Activated naive CD8-positive, alpha-beta T cell treated with anti-CD3 and anti-CD28 coated beads for 36 hours (primary cell): Measurements from ENCODE around the gene BCAS3. TPM values are rescaled to one million over a fixed set of nuclear protein-coding genes. Genes with fewer than 3 reads are reported as not detected.

ENCODE experiments used
- DNase-seq: peaks from one replicate; pipeline ENCODE4 v3.0.0; 2021
- H3K27ac Mint-ChIP-seq: one replicate; pipeline ENCODE4 v1.8.0; 2022; ENCODE audit warnings: mild to moderate bottlenecking, moderate library complexity, mixed read lengths
- H3K27me3 Mint-ChIP-seq: one replicate; pipeline ENCODE4 v1.8.0; 2022; ENCODE audit warnings: mild to moderate bottlenecking, mixed read lengths
- H3K36me3 Mint-ChIP-seq: one replicate; pipeline ENCODE4 v1.8.0; 2021; ENCODE audit warnings: mild to moderate bottlenecking, mixed read lengths
- H3K4me1 Mint-ChIP-seq: one replicate; pipeline ENCODE4 v1.8.0; 2021; ENCODE audit warnings: mixed read lengths
- H3K4me3 Mint-ChIP-seq: one replicate; pipeline ENCODE4 v1.8.0; 2022; ENCODE audit warnings: mild to moderate bottlenecking, moderate library complexity, mixed read lengths
- H3K9me3 Mint-ChIP-seq: one replicate; pipeline ENCODE4 v1.8.0; 2022; ENCODE audit warnings: mixed read lengths
- total RNA-seq, 2 experiments: library from RNA; stranded (reverse); gene quantifications; one replicate each; pipeline ENCODE4 v1.2.3, GENCODE V29; 2021

Gene BCAS3
- total RNA-seq, 2 experiments from 2014 or later: 4.9 to 7.0 TPM

DNA sequence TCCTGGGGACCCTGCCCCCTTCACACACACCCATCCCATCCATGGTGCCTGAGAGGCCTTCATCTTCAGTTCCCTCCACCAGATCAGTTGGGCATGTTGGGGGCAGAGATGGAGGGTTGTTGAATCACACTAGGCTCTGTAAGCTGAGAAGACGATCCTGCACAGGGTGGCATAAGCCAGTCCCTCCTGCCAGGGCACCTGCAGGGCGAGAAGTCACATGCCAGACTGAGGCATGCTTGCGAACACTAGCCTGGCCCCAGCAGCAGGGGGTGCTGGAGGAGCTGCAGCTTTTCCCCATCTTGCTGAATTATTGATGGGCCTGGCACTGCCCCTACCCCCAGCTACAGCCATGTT is 715.9 kb downstream of the BCAS3 start:
- Mint-ChIP-seq H3K36me3 (no peaks in the 10 kb centered on the region), H3K27me3 (peaks cover 35% of the 10 kb centered on the region), H3K4me3 (no peak overlapping the region), H3K9me3 (no peaks in the 10 kb centered on the region), H3K4me1 (peaks cover 7% of the 10 kb centered on the region), H3K27ac (no peak overlapping the region)
- DNase-seq: no peak

DNA sequence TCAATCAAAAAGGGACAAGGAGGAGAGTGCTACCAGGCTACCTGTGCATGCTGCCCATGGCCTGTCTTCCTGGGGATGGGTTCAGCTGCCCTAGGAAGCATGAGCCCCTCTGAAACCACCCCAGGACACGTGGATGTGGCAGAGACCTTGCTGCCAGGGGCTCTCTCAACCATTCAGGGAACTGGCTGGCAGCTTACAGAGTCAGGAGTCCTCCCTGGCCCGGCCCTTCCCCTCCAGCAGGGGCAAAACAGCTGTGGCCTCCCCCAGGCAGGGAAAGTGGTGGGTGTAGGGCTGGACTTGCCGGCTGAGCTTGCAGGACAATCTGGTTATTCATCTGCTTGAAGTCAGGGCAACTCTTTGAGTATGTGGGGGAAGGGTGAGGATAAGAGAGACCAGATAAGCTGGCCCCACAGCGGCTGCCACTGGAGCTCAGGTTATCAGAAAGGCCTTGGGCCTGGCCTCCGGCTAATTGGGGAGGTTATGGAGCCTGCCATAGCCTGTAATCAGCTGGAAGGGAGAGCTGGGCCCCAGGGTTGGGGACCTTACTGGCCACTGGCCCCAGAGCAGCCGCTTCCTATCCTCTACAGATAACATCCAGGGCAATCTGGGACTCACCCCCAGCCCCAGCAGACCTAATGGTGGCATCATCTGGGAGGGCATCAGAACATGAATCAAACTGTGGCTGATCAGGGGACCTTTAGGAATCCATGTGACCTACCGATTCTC is 716.4 kb downstream of the BCAS3 start:
- DNase-seq: no peak
- Mint-ChIP-seq H3K27ac (no peak overlapping the region), H3K4me1 (peaks cover 9% of the 10 kb centered on the region), H3K27me3 (peaks cover 37% of the 10 kb centered on the region), H3K4me3 (no peak overlapping the region), H3K36me3 (no peaks in the 10 kb centered on the region), H3K9me3 (no peaks in the 10 kb centered on the region)

DNA sequence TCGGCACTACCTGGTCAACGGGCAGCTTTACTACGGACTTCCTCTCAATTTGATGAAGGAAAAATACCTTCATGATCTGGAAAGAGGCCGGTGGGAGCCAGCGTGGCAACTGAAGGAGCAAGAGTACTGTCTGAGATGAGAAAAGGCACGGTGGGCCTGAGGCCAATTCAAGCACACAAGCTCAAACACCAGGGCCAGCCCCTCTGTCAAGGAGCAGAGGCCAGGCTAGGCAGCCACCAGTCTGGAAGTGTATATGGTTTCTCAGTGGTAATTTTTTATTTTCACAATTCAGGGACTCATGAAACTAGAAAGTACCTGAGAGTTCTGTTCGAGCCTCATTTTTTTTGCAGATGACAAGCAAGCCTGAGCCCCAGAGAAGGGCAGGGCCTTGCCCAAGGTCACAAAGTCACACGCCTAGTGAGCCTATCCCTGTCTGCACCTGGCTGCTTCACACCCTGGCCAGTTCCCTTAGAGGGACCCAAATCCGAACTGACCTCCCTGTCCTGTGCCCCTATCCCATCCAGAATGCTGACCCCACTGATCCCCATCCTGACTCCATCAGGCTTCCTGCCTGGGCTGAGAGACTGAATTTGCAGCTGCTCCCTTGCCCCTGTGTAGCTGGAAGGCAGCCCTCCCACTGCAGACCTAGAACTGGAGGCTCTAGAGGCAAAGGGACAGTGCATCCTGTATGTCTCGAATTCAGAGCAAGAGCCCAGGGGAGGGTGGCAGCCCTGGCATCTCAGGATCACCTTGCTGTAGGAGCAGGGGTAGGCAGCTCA is 717.2 kb downstream of the BCAS3 start:
- no peak for DNase-seq
- Mint-ChIP-seq H3K36me3 (no peaks in the 10 kb centered on the region), H3K9me3 (no peaks in the 10 kb centered on the region), H3K4me1 (peaks cover 9% of the 10 kb centered on the region), H3K27me3 (peaks cover 37% of the 10 kb centered on the region), H3K27ac (no peak overlapping the region), H3K4me3 (no peak overlapping the region)

DNA sequence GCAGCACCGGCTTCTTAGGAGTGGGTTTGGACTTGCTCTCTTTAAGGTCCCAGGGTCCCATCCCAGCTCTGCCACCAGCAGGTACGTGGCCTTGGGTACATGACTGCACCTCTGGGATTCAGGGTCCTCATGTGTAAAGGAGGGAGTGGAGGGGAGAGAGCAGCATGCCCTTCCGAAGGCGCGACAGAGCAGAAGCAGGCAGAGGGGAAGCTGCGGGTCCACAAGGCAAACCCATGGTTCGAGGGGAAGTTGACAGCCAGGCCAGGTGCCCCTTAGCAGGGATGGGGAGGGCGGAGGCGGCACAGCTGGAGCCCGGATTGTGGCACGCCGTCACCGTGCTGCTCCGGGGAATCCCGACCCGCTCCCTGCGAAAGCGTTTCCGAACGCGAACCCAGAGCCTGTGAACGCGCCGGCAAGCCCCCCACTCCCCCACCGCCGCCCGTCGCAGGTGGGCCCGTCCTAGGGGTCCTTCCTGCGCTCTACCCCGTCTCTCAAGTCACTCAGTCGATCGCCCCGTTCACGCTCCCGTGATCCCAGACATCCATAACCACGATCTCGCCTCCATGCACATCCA is 717.8 kb downstream of the BCAS3 start:
- H3K27me3 Mint-ChIP-seq: peaks cover 40% of the 10 kb centered on the region
- H3K4me3 Mint-ChIP-seq: no peak overlapping the region
- no peaks in the 10 kb centered on the region for H3K36me3 Mint-ChIP-seq
- H3K4me1 Mint-ChIP-seq: peaks cover 9% of the 10 kb centered on the region
- DNase-seq: no peak
- no peak overlapping the region for H3K27ac Mint-ChIP-seq
- H3K9me3 Mint-ChIP-seq: no peaks in the 10 kb centered on the region

DNA sequence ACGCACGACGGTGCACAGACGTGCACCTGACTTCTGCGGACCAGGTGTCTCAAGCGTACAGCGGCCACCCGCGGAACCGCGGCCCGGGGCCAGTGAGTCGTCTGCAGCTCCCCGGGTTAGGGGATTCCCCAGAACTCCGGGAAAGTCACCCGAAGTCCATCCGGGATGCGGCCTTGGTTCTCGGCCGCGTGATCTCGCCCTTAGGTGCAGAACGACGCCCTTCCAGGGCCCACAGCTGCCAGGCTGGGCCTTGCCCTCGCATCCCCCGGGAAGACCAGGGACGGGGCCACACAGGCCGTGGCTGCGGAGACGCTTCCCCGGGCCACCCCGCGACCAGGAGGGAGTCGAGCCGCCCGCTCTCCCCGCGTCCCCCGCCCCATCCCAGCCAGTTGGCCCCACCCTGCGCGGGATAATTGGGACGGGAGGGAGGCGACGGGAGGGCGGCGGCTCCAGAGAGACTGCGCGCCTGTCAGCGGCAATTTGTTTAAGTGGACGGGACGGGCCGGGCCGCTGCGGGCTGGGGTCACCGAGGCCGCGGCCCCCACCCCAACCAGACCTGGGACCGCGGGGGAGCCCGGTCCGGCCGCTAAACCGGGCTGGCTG is 718.4 kb downstream of the BCAS3 start:
- H3K27ac Mint-ChIP-seq: no peak overlapping the region
- no peak overlapping the region for H3K4me3 Mint-ChIP-seq
- H3K9me3 Mint-ChIP-seq: no peaks in the 10 kb centered on the region
- no peaks in the 10 kb centered on the region for H3K36me3 Mint-ChIP-seq
- DNase-seq: no peak
- peaks cover 45% of the 10 kb centered on the region for H3K27me3 Mint-ChIP-seq
- H3K4me1 Mint-ChIP-seq: peaks cover 9% of the 10 kb centered on the region

DNA sequence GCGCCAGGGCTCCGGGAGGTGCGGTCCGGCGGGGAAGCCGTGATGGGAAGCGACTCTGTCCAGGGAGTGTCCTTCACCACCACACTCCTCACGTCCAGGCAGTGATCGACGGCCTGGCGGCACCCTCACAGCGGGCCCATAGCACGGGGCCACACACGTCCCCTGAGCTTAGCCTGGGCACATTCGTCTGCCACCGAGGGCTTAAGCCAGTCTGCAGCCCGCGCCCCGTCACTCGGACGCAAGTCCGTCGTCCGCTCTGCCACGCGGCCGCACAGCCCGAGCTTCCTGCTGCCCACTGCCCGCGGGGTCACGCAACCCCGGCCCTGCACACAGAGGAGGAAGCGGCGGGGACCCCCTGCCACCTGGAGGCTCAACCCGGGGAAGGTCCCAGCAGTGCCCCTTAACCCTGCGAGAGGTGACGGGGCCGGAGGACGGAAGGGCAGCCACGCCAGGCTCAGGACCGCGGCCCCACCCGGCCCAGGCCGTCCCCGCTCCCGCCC is 719.0 kb downstream of the BCAS3 start:
- Mint-ChIP-seq H3K27me3 (peaks cover 51% of the 10 kb centered on the region), H3K4me3 (no peak overlapping the region), H3K36me3 (no peaks in the 10 kb centered on the region), H3K27ac (no peak overlapping the region), H3K4me1 (peaks cover 12% of the 10 kb centered on the region), H3K9me3 (no peaks in the 10 kb centered on the region)
- no peak for DNase-seq

DNA sequence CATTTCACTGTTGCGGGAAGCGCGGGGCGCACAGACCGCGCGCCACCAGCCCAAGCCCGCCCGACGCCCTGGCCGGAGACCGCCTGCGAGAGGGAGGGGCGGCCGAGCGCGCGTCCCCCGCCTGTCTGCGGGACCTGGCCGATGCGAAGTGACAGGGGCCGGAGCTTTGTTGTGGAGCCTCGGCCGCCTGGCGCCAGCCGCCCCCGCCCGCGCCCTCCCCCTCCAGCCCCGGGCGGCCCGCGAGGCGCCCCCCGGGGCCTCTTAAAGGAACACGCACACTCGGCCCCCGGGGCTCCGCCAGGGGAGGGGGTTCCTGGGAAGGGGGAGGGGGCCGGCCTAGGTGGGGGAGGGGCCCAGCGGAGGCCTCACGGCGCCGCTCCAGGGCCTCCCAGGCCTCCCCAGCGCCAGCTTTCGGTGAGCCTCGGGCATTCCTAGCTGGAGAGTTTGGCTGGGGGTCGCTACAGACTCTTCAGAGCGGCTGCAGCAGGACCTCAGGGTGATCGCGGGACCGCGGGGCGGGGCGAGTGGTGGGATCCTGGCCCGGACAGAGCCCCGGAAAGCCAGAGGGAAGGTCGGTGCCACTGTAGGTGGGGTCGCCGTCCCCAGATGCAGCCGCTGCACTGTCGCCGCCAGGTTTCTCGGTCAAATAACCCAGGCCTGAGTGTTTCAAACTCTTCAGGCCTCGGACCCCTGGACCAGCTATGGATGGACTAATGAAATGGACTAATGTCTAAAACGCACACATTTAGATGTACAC is 719.6 kb downstream of the BCAS3 start:
- DNase-seq: no peak
- Mint-ChIP-seq H3K27ac (no peak overlapping the region), H3K27me3 (peaks cover 57% of the 10 kb centered on the region)

DNA sequence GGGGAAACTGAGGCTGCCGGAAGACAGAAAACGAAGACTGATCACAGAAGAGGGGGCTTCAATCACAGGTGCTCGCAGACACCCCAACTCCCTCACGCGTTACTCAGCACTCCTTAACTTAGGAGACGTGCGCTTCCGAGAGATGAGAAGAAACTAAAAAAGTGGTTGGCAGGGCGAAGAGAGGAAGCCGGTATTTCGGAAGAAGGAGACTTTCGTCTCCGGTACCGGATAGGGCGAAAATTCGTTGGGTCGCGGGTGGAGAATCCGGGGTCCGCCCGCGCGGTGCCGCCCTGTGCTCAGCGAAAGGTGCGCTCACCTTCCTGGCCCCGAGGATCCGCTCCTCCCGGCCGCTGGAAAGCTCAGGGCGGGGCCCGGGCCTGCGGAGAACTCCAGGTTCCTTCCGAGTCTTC is 721.1 kb downstream of the BCAS3 start:
- H3K4me1 Mint-ChIP-seq: peaks cover 27% of the 10 kb centered on the region
- no peak overlapping the region for H3K27ac Mint-ChIP-seq
- H3K9me3 Mint-ChIP-seq: no peaks in the 10 kb centered on the region

More for the DNA sequence above, 719.6 kb downstream of the BCAS3 start:
- Mint-ChIP-seq H3K36me3 (no peaks in the 10 kb centered on the region), H3K4me1 (peaks cover 12% of the 10 kb centered on the region), H3K9me3 (no peaks in the 10 kb centered on the region), H3K4me3 (no peak overlapping the region)

DNA sequence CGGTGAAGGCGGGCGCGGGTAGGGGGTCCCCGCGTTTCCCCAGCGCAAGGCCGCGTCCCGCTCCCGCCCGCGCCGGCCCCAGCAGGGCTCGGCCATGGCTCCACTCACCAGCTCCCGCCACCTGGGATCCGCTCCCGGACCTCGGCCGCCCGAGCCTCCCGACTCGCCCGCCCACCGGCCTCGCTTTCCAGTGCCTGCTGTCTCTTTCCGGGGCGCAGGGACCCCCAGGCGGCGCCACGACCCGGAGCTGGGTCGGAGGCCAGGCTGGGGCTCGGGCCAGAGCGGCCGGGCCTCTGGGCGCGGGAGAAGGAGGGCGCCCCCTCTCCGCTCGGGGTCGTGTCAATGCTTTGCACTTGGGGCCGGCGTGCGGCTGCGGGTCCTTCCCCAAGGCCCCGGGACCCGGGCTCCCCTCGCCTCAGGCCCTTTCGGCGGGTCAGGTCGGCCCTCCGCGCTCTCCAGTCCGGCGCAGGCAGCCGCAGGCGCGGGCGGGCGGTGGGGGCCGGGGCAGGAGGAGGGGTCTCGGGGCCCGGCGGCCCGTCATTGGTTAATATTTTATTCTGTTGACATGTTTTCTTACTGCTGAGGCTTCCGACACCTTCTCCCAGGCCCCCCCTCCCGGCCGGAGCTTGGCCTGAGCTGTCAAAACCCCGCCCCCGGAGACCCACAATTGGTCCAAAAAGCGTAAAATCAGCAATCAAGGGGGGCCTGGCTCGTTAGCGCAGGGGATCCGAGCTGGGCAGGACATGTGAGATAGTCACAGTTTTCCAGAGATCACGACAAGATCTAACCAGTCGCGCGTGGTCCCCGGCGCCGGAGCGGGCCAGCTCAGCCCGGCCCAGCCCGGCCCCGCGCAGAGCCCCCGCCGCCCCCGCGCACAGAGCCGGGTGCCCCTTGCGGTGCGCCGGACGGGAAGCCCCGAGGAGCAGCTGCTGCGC is 721.7 kb downstream of the BCAS3 start, which contains the start of gene TBX2:
Gene TBX2 (plus strand): TSS at position 713 of the 935 bp plus-strand sequence. CDS start 334 bp downstream, outside the sequence.
- Mint-ChIP-seq H3K27me3 (peaks cover 78% of the 10 kb centered on the region), H3K4me3 (peak within 1 kb of the TSS; percentile 63), H3K9me3 (no peaks in the 10 kb centered on the region), H3K36me3 (no peaks in the 10 kb centered on the region), H3K27ac (no peak within 1 kb of the TSS), H3K4me1 (peaks cover 28% of the 10 kb centered on the region)
- no peak for DNase-seq

More for the DNA sequence above, 721.1 kb downstream of the BCAS3 start:
- Mint-ChIP-seq H3K36me3 (no peaks in the 10 kb centered on the region), H3K4me3 (peak overlapping the region; percentile 63), H3K27me3 (peaks cover 72% of the 10 kb centered on the region)
- no peak for DNase-seq

DNA sequence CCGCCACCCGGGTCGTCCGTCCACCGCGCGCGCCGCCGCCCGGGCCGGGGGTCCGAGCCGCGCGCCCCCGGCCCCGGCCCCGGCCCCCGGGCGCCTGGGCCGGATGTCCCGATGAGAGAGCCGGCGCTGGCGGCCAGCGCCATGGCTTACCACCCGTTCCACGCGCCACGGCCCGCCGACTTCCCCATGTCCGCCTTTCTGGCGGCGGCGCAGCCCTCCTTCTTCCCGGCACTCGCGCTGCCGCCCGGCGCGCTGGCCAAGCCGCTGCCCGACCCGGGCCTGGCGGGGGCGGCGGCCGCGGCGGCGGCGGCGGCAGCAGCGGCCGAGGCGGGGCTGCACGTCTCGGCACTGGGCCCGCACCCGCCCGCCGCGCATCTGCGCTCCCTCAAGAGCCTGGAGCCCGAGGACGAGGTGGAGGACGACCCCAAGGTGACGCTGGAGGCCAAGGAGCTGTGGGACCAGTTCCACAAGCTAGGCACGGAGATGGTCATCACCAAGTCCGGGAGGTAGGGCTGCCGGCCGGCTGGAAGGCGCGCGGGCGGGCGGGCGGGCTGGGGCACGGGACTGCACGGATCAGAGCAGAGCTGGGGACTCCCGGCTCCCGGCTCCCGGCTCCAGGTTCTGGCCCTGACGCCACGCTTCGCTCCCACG is 722.5 kb downstream of the BCAS3 start:
- Mint-ChIP-seq H3K4me3 (peak overlapping the region; percentile 56), H3K27ac (no peak overlapping the region), H3K36me3 (no peaks in the 10 kb centered on the region), H3K27me3 (peaks cover 78% of the 10 kb centered on the region), H3K9me3 (no peaks in the 10 kb centered on the region), H3K4me1 (peaks cover 28% of the 10 kb centered on the region)
- no peak for DNase-seq

DNA sequence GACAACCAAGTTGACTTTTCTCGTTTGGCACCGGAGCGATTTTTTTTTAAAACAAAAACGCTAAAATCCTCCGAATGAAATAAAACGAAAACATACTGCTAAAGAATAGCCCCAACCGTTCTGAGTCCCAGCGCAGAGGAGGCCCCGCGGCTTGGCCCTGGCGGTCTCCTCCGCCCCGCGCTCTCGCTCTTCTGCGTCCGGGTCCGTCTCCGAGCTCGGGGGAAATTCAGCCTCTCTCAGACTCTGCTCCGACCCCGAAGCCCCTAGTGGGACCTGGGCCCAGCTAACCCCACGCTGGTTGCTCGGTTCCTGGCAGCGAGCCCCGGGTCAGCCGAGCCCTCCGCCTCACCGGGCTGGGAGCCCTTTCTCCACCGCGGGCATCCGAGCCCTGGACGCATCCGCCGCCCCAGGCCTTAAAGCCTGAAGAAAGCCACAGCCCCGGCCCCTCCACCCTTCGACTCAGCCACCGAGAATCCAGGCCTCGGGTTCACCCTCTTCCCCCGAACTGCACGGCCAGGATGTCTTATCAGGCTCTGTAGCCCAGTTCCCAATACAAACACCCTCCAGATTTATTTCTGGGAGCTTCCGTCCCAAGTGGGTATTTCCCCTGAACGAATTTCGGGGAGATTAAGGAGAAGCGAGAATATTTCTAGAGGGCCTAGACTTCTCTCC is 723.2 kb downstream of the BCAS3 start:
- no peaks in the 10 kb centered on the region for H3K36me3 Mint-ChIP-seq
- H3K4me1 Mint-ChIP-seq: peaks cover 28% of the 10 kb centered on the region
- DNase-seq: no peak
- H3K4me3 Mint-ChIP-seq: peak overlapping the region; percentile 56
- H3K27ac Mint-ChIP-seq: no peak overlapping the region
- no peaks in the 10 kb centered on the region for H3K9me3 Mint-ChIP-seq
- peaks cover 72% of the 10 kb centered on the region for H3K27me3 Mint-ChIP-seq

DNA sequence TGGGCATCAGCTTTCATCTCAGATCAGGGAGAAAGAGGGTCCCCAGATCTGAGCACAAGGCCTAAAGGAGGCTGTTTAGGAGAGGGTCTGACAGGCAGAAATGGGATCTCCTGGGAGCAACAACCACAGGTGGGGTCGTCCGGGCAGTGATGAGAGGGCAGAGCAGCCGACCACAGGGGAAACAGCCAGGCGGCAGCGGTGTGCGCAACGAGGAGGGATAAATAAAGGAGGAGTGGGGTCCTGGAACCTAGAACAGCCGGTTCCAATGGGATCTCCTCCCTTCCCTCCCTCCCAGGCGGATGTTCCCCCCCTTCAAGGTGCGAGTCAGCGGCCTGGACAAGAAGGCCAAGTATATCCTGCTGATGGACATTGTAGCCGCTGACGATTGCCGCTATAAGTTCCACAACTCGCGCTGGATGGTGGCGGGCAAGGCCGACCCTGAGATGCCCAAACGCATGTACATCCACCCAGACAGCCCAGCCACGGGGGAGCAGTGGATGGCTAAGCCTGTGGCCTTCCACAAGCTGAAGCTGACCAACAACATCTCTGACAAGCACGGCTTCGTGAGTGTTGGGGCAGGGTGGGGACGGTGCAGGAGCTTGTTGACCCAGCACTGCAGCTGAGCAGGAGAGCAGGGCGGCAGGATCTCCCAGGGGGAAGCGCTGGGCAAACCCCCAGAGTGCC is 723.9 kb downstream of the BCAS3 start:
- no peak for DNase-seq
- Mint-ChIP-seq H3K27me3 (peaks cover 75% of the 10 kb centered on the region), H3K36me3 (no peaks in the 10 kb centered on the region), H3K4me3 (no peak overlapping the region), H3K9me3 (no peaks in the 10 kb centered on the region), H3K4me1 (peaks cover 28% of the 10 kb centered on the region), H3K27ac (no peak overlapping the region)
